ENCODE data around the gene RALGPS1.

Gene RALGPS1

DNA sequence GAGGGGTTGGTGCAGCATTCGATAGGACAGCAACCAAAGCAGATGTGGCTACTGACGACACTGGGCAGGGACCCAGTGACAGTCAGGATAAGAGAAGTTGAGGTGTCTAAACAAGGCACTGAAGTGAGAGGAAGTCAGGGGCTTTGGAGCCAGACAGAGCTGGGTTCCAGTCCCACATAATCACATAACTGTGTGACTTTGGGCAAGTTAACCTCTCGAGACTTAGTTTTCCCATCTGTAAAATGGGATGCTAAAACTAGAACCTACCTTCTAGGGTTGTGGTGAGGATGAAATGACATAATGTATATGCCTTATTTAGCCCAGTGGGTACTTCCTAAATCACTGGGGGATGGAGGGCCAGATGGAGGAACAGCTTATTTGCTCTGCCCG, 204.7 kb downstream of the RALGPS1 start:
- DNase-seq (ENCODE audit: extremely low spot score): no peak
- TF ChIP-seq CTBP1 (IDR thresholded peaks at IDR 0.05; ENCODE audit: borderline replicate concordance) (no peak), LEF1 (IDR thresholded peaks at IDR 0.05; ENCODE audit: borderline replicate concordance) (no peak), NFRKB (IDR thresholded peaks at IDR 0.05) (no peak), ARNT (IDR thresholded peaks at IDR 0.05) (no peak), ZNF384 (IDR thresholded peaks at IDR 0.05) (no peak), HDGF (IDR thresholded peaks at IDR 0.05; ENCODE audit: borderline replicate concordance) (no peak), L3MBTL2 (conservative IDR thresholded peaks at IDR 0.05) (no peak), FOXK2 (IDR thresholded peaks at IDR 0.05) (no peak), TARDBP (IDR thresholded peaks at IDR 0.05) (no peak), SUZ12 (IDR thresholded peaks at IDR 0.05) (no peak)
- ChIA-PET CTCF (no interaction called here), POLR2A (no interaction called here)

DNA sequence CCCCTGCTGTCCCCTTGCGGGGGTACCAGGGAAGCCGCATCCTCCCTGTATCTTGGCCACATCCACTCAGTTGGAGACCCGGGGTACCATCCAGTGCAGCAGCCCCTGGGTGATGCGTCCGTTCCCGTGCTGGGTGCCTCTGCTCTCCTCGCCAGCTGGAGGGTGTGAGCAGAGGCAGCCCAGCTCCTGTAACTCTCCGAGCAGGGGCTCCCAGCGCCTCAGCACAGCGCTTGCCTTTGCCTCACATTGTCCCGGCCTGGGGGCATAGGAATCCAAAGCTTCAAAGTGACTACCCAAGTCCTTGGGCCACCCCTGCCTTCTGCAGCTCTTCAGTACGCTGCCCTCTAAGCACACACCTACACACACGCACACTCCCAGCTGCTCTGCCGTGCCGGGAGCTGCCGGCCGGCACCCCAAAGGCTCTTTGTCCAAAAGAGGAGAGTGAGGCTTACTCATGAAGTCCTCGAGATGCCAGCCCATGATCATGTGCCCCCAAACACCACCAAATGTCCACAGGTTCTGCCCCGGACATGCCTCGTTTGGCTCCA, 207.1 kb downstream of the RALGPS1 start:
- ChIA-PET POLR2A (no interaction called here), CTCF (no interaction called here)
- TF ChIP-seq ELF4 (IDR thresholded peaks at IDR 0.05): no peak
- TF ChIP-seq LEF1 (IDR thresholded peaks at IDR 0.05; ENCODE audit: borderline replicate concordance): no peak
- TF ChIP-seq HDGF (IDR thresholded peaks at IDR 0.05; ENCODE audit: borderline replicate concordance): no peak
- TF ChIP-seq TARDBP (IDR thresholded peaks at IDR 0.05): no peak
- no peak for TF ChIP-seq L3MBTL2 (conservative IDR thresholded peaks at IDR 0.05)
- no peak for TF ChIP-seq ARNT (IDR thresholded peaks at IDR 0.05)
- TF ChIP-seq CTBP1 (IDR thresholded peaks at IDR 0.05; ENCODE audit: borderline replicate concordance): no peak
- TF ChIP-seq SUZ12 (IDR thresholded peaks at IDR 0.05): no peak
- no peak for TF ChIP-seq FOXK2 (IDR thresholded peaks at IDR 0.05)
- TF ChIP-seq ZNF384 (IDR thresholded peaks at IDR 0.05): no peak
- no peak for TF ChIP-seq NFRKB (IDR thresholded peaks at IDR 0.05)
- DNase-seq (ENCODE audit: extremely low spot score): no peak

- CTCF ChIA-PET: no interaction called here
- POLR2A ChIA-PET: no interaction called here
- TF ChIP-seq FOXK2 (IDR thresholded peaks at IDR 0.05): no peak
- TF ChIP-seq ZNF384 (IDR thresholded peaks at IDR 0.05): no peak
- TF ChIP-seq TARDBP (IDR thresholded peaks at IDR 0.05): no peak
- TF ChIP-seq SUZ12 (IDR thresholded peaks at IDR 0.05): no peak
- TF ChIP-seq CTBP1 (IDR thresholded peaks at IDR 0.05; ENCODE audit: borderline replicate concordance): no peak
- no peak for TF ChIP-seq NFRKB (IDR thresholded peaks at IDR 0.05)
- no peak for TF ChIP-seq BHLHE40 (IDR thresholded peaks at IDR 0.05; ENCODE audit: borderline replicate concordance)
- TF ChIP-seq L3MBTL2 (conservative IDR thresholded peaks at IDR 0.05): no peak
- TF ChIP-seq FOXA1 (IDR thresholded peaks at IDR 0.05): no peak
- no peak for TF ChIP-seq HDGF (IDR thresholded peaks at IDR 0.05; ENCODE audit: borderline replicate concordance)
- TF ChIP-seq ELF4 (IDR thresholded peaks at IDR 0.05): no peak
- TF ChIP-seq LEF1 (IDR thresholded peaks at IDR 0.05; ENCODE audit: borderline replicate concordance): no peak
- TF ChIP-seq, protein P1, sequence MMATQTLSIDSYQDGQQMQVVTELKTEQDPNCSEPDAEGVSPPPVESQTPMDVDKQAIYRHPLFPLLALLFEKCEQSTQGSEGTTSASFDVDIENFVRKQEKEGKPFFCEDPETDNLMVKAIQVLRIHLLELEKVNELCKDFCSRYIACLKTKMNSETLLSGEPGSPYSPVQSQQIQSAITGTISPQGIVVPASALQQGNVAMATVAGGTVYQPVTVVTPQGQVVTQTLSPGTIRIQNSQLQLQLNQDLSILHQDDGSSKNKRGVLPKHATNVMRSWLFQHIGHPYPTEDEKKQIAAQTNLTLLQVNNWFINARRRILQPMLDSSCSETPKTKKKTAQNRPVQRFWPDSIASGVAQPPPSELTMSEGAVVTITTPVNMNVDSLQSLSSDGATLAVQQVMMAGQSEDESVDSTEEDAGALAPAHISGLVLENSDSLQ (IDR thresholded peaks at IDR 0.05): no peak
- no peak for TF ChIP-seq SP1 (IDR thresholded peaks at IDR 0.05)
- DNase-seq (ENCODE audit: extremely low spot score): no peak
These were observed 207.8 kb downstream of the RALGPS1 start, which contains the start of gene ANGPTL2 for GRCh38 chr9:127122176-127123063. Gene ANGPTL2, minus strand, starts transcription at chr9:127122635. Its CDS starts 13,904 bp downstream, at chr9:127108731.

GRCh38 chr9:127123064-127123890, 208.7 kb downstream of the RALGPS1 start:
- no peak for TF ChIP-seq ZNF384 (IDR thresholded peaks at IDR 0.05)
- TF ChIP-seq BHLHE40 (IDR thresholded peaks at IDR 0.05; ENCODE audit: borderline replicate concordance): no peak
- no peak for TF ChIP-seq L3MBTL2 (conservative IDR thresholded peaks at IDR 0.05)
- DNase-seq (ENCODE audit: extremely low spot score): no peak
- CTCF ChIA-PET: no interaction called here
- POLR2A ChIA-PET: no interaction called here

DNA sequence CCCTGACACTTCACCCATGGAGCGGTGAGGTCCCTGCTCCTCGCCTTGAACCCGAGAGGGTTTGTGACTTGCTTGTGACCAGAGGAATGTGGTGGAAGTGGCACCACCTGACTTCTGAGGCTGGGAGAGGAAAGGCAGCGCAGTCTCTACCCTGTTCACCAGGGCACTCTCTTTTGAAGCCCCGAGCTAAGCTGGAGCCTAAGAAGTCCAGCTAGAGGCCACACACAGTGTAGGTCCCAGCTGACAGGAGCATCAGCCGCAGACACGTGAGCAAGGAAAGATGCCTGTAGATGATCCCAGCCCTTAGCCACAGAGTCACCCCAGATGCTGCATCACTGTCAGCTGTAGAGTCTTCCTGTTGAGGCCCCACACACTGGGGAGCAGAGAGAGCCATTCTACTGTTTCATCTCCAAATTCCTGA, 209.5 kb downstream of the RALGPS1 start:
- DNase-seq (ENCODE audit: extremely low spot score): no peak
- ChIA-PET CTCF (no interaction called here), POLR2A (no interaction called here)
- TF ChIP-seq FOXA1 (IDR thresholded peaks at IDR 0.05) (no peak), SUZ12 (IDR thresholded peaks at IDR 0.05) (no peak), HDGF (IDR thresholded peaks at IDR 0.05; ENCODE audit: borderline replicate concordance) (no peak), FOXK2 (IDR thresholded peaks at IDR 0.05) (no peak), ELF4 (IDR thresholded peaks at IDR 0.05) (no peak), TARDBP (IDR thresholded peaks at IDR 0.05) (no peak), ZNF384 (IDR thresholded peaks at IDR 0.05) (no peak), NFRKB (IDR thresholded peaks at IDR 0.05) (no peak), LEF1 (IDR thresholded peaks at IDR 0.05; ENCODE audit: borderline replicate concordance) (no peak), SP1 (IDR thresholded peaks at IDR 0.05) (no peak), ARNT (IDR thresholded peaks at IDR 0.05) (no peak), BHLHE40 (IDR thresholded peaks at IDR 0.05; ENCODE audit: borderline replicate concordance) (no peak), L3MBTL2 (conservative IDR thresholded peaks at IDR 0.05) (no peak), FOXM1 (IDR thresholded peaks at IDR 0.05; ENCODE audit: borderline replicate concordance) (no peak), CTBP1 (IDR thresholded peaks at IDR 0.05; ENCODE audit: borderline replicate concordance) (no peak)
- TF ChIP-seq, protein P1 (IDR thresholded peaks at IDR 0.05): no peak

DNA sequence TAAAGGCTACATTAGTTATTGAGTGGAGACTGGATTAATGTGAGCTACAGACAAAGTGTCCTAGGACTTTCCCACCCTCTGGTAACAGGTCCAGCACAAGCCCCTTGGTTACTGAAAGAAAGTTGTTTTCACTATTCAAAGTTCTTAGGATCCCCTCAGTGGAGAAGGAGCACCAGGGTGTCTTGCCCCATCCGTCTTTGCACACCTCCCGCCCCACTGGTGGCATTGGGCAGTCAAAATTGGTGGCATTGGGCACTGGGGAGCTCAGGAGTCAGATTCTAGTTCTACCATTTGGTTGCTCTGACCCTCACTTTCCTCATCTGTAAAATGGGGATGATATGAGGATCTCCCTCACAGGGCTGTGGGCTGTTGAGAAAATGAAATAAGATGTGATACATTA, 210.2 kb downstream of the RALGPS1 start:
- TF ChIP-seq HDGF (IDR thresholded peaks at IDR 0.05; ENCODE audit: borderline replicate concordance): no peak
- no peak for TF ChIP-seq LEF1 (IDR thresholded peaks at IDR 0.05; ENCODE audit: borderline replicate concordance)
- no peak for TF ChIP-seq FOXM1 (IDR thresholded peaks at IDR 0.05; ENCODE audit: borderline replicate concordance)
- no peak for TF ChIP-seq SUZ12 (IDR thresholded peaks at IDR 0.05)
- TF ChIP-seq L3MBTL2 (conservative IDR thresholded peaks at IDR 0.05): no peak
- ChIA-PET CTCF (no interaction called here), POLR2A (no interaction called here)
- no peak for DNase-seq (ENCODE audit: extremely low spot score)

All from HEK293T (cell line).